Measurements from ENCODE around the gene ENAH. TPM values are rescaled to one million over a fixed set of nuclear protein-coding genes. Genes with fewer than 3 reads are reported as not detected.

The ENAH gene
- total RNA-seq, 1 experiment from 2014 or later: 420 TPM

DNA sequence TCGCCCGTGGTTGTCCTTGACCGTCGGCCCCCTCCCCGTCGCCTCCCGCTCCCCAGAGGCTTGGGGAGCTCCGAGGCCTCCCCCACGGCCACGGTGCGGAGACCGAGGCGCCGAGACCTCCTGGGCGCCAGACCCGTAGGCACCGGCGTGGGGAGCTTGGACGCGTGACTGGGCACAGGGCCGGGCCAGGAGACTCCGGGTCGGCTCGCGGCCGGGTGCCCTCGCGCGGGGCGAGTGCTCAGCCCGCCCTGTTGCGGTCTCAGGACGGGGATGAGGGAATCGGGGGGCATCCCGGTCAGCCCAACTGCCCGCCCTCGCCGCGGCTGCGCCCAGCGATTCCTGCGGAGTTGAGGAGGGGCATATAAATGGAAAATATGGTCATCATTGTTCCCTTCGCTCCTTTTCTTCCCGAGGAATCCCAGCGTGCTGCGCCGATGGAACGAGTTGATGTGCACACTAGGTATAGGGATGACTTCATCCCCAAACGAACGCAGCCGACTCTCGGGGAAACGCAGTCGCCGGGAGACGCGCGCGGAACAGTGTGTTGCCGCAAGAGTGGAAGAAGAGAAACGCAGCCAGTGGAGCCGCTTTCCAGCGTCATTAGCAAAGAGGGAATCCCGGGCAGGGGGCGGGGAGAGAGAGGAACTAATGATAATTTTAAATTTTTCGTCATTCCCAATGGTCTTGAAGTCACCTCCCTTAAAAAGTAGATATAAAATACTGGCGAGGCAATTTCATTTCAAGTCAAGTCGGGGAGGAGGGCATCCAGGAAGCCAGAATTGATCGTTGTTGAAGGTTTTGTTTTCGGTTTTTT, 747 bp upstream of the ENAH start:
- intact Hi-C loops (cut with micrococcal nuclease): loop anchor here (2.0 kb wide), 3 partner anchors 179 to 323 kb away; no protein-coding TSS in a partner anchor
- TF ChIP-seq, protein P1, sequence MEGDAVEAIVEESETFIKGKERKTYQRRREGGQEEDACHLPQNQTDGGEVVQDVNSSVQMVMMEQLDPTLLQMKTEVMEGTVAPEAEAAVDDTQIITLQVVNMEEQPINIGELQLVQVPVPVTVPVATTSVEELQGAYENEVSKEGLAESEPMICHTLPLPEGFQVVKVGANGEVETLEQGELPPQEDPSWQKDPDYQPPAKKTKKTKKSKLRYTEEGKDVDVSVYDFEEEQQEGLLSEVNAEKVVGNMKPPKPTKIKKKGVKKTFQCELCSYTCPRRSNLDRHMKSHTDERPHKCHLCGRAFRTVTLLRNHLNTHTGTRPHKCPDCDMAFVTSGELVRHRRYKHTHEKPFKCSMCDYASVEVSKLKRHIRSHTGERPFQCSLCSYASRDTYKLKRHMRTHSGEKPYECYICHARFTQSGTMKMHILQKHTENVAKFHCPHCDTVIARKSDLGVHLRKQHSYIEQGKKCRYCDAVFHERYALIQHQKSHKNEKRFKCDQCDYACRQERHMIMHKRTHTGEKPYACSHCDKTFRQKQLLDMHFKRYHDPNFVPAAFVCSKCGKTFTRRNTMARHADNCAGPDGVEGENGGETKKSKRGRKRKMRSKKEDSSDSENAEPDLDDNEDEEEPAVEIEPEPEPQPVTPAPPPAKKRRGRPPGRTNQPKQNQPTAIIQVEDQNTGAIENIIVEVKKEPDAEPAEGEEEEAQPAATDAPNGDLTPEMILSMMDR (IDR thresholded peaks at IDR 0.05; ENCODE audit: unreplicated experiment): no peak
- ChIA-PET CTCF (interaction anchor here (0.6 to 3.3 kb wide), 9 partner anchors 56 to 192 kb away, joined by 3 to 22 read pairs (median 5); no protein-coding TSS in a partner anchor), POLR2A (interaction anchor here (0.6 to 10.7 kb wide), 51 partner anchors 10 to 415 kb away, joined by 3 to 243 read pairs (median 10); partner anchors contain the start of genes EPHX1, H3-3A and SRP9)
- Mint-ChIP-seq H3K4me3 (ENCODE audit: unreplicated experiment) (peak overlapping the region; percentile 99), H3K36me3 (ENCODE audit: insufficient read depth, unreplicated experiment) (peaks cover 15% of the 10 kb centered on the region), H3K27me3 (ENCODE audit: insufficient read depth, unreplicated experiment) (no peaks in the 10 kb centered on the region), H3K9me3 (ENCODE audit: unreplicated experiment) (no peaks in the 10 kb centered on the region), H3K4me1 (ENCODE audit: insufficient read depth, unreplicated experiment) (peaks cover 64% of the 10 kb centered on the region), H3K27ac (ENCODE audit: low read depth, unreplicated experiment) (peak overlapping the region; percentile 94)
- DNase-seq (ENCODE audit: unreplicated experiment): peak; percentile 84
- BruUV-seq (replicated peaks): no TSS peak

DNA sequence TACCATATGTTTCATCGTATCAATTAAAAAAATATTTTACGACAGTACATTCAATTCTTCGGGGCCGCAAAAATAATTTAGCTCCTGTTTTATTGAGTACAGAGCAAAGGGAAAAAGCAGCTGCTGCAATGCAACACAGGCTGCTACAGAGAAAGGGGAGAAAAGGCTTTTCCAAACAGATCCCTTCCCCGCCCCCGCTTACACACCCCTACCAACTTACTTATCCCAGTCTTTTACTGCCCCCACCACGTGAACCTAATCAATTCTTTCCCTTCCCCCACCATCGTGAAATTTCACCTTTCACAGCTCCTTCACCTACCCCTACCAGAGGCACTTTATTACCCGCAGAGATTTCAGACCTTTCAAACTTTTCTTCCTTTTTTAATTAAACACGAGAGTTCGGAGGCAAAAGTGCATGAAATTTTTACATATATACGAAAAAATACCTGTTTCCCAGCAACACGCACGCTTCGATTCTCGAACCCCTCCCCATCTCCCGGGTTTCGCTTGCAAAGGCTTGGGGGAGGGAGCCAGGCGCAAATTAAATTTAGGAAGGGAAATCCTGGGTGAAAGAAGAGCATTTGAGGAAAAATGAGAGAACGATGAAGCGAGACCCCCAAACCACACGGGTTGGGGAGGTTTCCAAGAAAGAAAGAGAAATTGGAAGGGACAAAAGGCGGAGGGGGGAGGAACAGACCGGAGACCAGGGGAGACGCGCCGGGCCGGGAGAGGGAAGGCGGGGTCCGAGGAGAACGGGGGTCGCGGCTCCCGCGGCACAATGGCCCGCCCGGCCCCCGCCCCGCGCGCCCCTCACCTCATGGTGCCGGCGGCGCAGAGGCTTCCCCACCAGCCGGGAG, 823 bp downstream of the ENAH start:
- Mint-ChIP-seq H3K4me1 (ENCODE audit: insufficient read depth, unreplicated experiment) (peaks cover 63% of the 10 kb centered on the region), H3K9me3 (ENCODE audit: unreplicated experiment) (no peaks in the 10 kb centered on the region), H3K27ac (ENCODE audit: low read depth, unreplicated experiment) (peak overlapping the region; percentile 94), H3K4me3 (ENCODE audit: unreplicated experiment) (peak overlapping the region; percentile 99), H3K36me3 (ENCODE audit: insufficient read depth, unreplicated experiment) (peaks cover 15% of the 10 kb centered on the region), H3K27me3 (ENCODE audit: insufficient read depth, unreplicated experiment) (no peaks in the 10 kb centered on the region)
- TF ChIP-seq, protein P1 (IDR thresholded peaks at IDR 0.05; ENCODE audit: unreplicated experiment): no peak
- CTCF ChIA-PET: interaction anchor here (0.6 to 2.6 kb wide), 15 partner anchors 16 to 413 kb away, joined by 3 to 14 read pairs (median 3); partner anchors contain the start of gene SRP9
- POLR2A ChIA-PET: interaction anchor here (0.7 to 10.7 kb wide), 57 partner anchors 9 to 410 kb away, joined by 3 to 243 read pairs (median 5); partner anchors contain the start of genes EPHX1, H3-3A, LBR and PYCR2
- intact Hi-C loops (cut with micrococcal nuclease): loop anchor here (2.0 kb wide), 2 partner anchors 97 to 193 kb away; no protein-coding TSS in a partner anchor
- TSS peak; percentile 27 for BruUV-seq (replicated peaks)
- peak; percentile 72 for DNase-seq (ENCODE audit: unreplicated experiment)

DNA sequence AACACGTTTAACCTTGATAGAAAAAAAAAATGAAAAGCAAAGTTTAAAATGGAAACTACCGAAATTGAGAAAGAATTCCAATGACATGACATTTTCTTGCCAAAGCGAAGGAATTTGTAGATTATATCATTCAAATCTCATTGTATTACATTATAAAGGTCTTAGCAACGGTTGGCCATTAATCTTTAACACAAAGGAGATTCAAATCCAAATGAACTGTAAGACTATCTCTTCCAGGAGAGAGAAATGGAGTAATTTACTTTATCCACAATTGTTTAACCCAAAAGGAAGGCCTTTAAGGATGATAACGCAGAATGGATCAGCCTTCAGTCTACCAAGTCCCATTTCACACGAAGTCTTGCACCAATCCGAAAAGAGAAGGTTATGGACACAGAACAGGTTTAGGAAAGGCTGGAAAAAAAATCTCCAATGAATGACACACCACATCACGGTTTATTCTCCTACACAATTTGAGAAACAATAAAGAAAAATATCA, 1.5 kb downstream of the ENAH start:
- peaks cover 15% of the 10 kb centered on the region for H3K36me3 Mint-ChIP-seq (ENCODE audit: insufficient read depth, unreplicated experiment)
- intact Hi-C loops (cut with micrococcal nuclease): loop anchor here (2.0 kb wide), 1 partner anchor 97 kb away; no protein-coding TSS in a partner anchor
- H3K27ac Mint-ChIP-seq (ENCODE audit: low read depth, unreplicated experiment): peak overlapping the region; percentile 94
- H3K9me3 Mint-ChIP-seq (ENCODE audit: unreplicated experiment): no peaks in the 10 kb centered on the region
- no peaks in the 10 kb centered on the region for H3K27me3 Mint-ChIP-seq (ENCODE audit: insufficient read depth, unreplicated experiment)
- peak; percentile 81 for DNase-seq (ENCODE audit: unreplicated experiment)
- no TSS peak for BruUV-seq (replicated peaks)
- H3K4me3 Mint-ChIP-seq (ENCODE audit: unreplicated experiment): peak overlapping the region; percentile 99
- peaks cover 61% of the 10 kb centered on the region for H3K4me1 Mint-ChIP-seq (ENCODE audit: insufficient read depth, unreplicated experiment)
- ChIA-PET POLR2A (interaction anchor here (0.7 to 10.7 kb wide), 46 partner anchors 10 to 411 kb away, joined by 3 to 243 read pairs (median 6); partner anchors contain the start of genes EPHX1, H3-3A, LBR and SDE2), CTCF (interaction anchor here (0.6 to 2.6 kb wide), 10 partner anchors 15 to 172 kb away, joined by 3 to 14 read pairs (median 4); partner anchors contain the start of gene SRP9)
- TF ChIP-seq, protein P1 (IDR thresholded peaks at IDR 0.05; ENCODE audit: unreplicated experiment): no peak

All from MCF 10A (cell line).